Measurements from ENCODE around the gene TFAP2C. TPM values are rescaled to one million over a fixed set of nuclear protein-coding genes. Genes with fewer than 3 reads are reported as not detected.

TFAP2C gene
- total RNA-seq (2021) (18.4 to 23.7 TPM (median 19.8 TPM) in 3 replicates), Bru-seq, nascent RNA (percentile 88 among the genes with signal in this experiment)
- long read RNA-seq, experiment 1, transcript TFAP2C-201 (7 exons, 2,866 nt): major isoform, 34 of 80 reads
- long read RNA-seq, experiment 1, partial matches to known transcripts: 3 of 80 reads
- long read RNA-seq, experiment 1, other reads (novel, unspliced or antisense): 43 of 80 reads
- long read RNA-seq, experiment 2, transcript TFAP2C-201 (7 exons, 2,866 nt): major isoform, 5 of 25 reads
- long read RNA-seq, experiment 2, partial matches to known transcripts: 10 of 25 reads
- long read RNA-seq, experiment 2, other reads (novel, unspliced or antisense): 10 of 25 reads
- long read RNA-seq, experiment 3: 0 reads

- peaks cover 19% of the 10 kb centered on the region for H3K36me3 Mint-ChIP-seq
- no peak for TF ChIP-seq ZBTB43 (CRISPR knock-in tag; IDR thresholded peaks at IDR 0.05)
- TF ChIP-seq FOXK1 (CRISPR knock-in tag; IDR thresholded peaks at IDR 0.05): 0 out of 2 replicates have a peak, but pooled peaks have one; percentile 59
- TF ChIP-seq E2F5 (CRISPR knock-in tag; IDR thresholded peaks at IDR 0.05): 0 out of 2 replicates have a peak, but pooled peaks have one; percentile 11
- ChIA-PET POLR2A (no interaction called here), CTCF (interaction anchor here (1.0 to 4.0 kb wide), 12 partner anchors 61 to 367 kb away, joined by 3 to 46 read pairs (median 8); no protein-coding TSS in a partner anchor)
- H3K27ac Mint-ChIP-seq: no peak within 1 kb of the TSS
- peaks cover 46% of the 10 kb centered on the region for H3K4me1 Mint-ChIP-seq
- no peaks in the 10 kb centered on the region for H3K9me3 Mint-ChIP-seq
- ATAC-seq (peak; percentile 21), DNase-seq (ENCODE audit: low spot score) (peak; percentile 75)
- H3K27me3 Mint-ChIP-seq (ENCODE audit: low read depth): peaks cover 74% of the 10 kb centered on the region
- peak within 1 kb of the TSS; percentile 83 for H3K4me3 Mint-ChIP-seq
Measured at GRCh38 chr20:56628873-56629463, at the start of gene TFAP2C. TSS of gene TFAP2C (plus strand) at chr20:56629306. CDS start at chr20:56629545, 239 bp downstream.

- ATAC-seq: no peak
- H3K9me3 Mint-ChIP-seq: 0 out of 2 replicates have a peak, but pooled peaks cover 3% of the 10 kb centered on the region
- H3K27me3 Mint-ChIP-seq (ENCODE audit: low read depth): peaks cover 3% of the 10 kb centered on the region; the same call in 1 of the 2 replicates
- no peak overlapping the region for H3K4me3 Mint-ChIP-seq
- H3K4me1 Mint-ChIP-seq: peaks cover 13% of the 10 kb centered on the region
- DNase-seq (ENCODE audit: low spot score): no peak
- no peak overlapping the region for H3K27ac Mint-ChIP-seq
- ChIA-PET CTCF (interaction anchor here (3.8 kb wide), 1 partner anchor 29 kb away, joined by 45 read pairs; no protein-coding TSS in a partner anchor), POLR2A (no interaction called here)
- no peaks in the 10 kb centered on the region for H3K36me3 Mint-ChIP-seq
- TF ChIP-seq AR (CRISPR knock-in tag; IDR thresholded peaks at IDR 0.05): no peak
- no peak for TF ChIP-seq OVOL2 (CRISPR knock-in tag; IDR thresholded peaks at IDR 0.05; ENCODE audit: borderline replicate concordance)
- TF ChIP-seq NR1H2 (CRISPR knock-in tag; IDR thresholded peaks at IDR 0.05): no peak
- TF ChIP-seq ATF6 (CRISPR knock-in tag; IDR thresholded peaks at IDR 0.05): no peak
- no peak for TF ChIP-seq ZNF263 (CRISPR knock-in tag; IDR thresholded peaks at IDR 0.05; ENCODE audit: low read depth)
- TF ChIP-seq PRDM15 (CRISPR knock-in tag; IDR thresholded peaks at IDR 0.05): no peak
- no peak for TF ChIP-seq IRF1 (CRISPR knock-in tag; IDR thresholded peaks at IDR 0.05)
- no peak for TF ChIP-seq MAX (CRISPR knock-in tag; IDR thresholded peaks at IDR 0.05)
- no peak for TF ChIP-seq ARID4B (CRISPR knock-in tag; IDR thresholded peaks at IDR 0.05; ENCODE audit: borderline replicate concordance)
- TF ChIP-seq ZNF396 (CRISPR knock-in tag; IDR thresholded peaks at IDR 0.05; ENCODE audit: borderline replicate concordance): no peak
Measured at GRCh38 chr20:56580226-56580625, 48.9 kb upstream of the TFAP2C start.
